ENCODE measurements around the gene ABHD10. TPM values are rescaled to one million over a fixed set of nuclear protein-coding genes. Genes with fewer than 3 reads are reported as not detected.

Gene ABHD10
- total and polyA plus RNA-seq, 10 of the 15 experiments (the other 5 are each of a cell fraction or from before 2014, with no cell fraction given) = 12.3 to 51.0 (median 28.9) TPM

GRCh38 chr3:111978583-111979433 is at the start of gene ABHD10 (continued):
- TF ChIP-seq NFIC (IDR thresholded peaks at IDR 0.05; ENCODE audit: low read depth, low read length) (no peak), CHD1 (IDR thresholded peaks at IDR 0.05; ENCODE audit: low read depth, low read length) (no peak), SP1 (IDR thresholded peaks at IDR 0.05; ENCODE audit: low read depth, low read length) (no peak), REST (IDR thresholded peaks at IDR 0.05; ENCODE audit: low read depth, low read length) (no peak), CREM (IDR thresholded peaks at IDR 0.05; ENCODE audit: low read depth) (peak; percentile 24; the same call in 1 of the 2 replicates), ZNF207 (IDR thresholded peaks at IDR 0.05; ENCODE audit: borderline replicate concordance) (no peak), NRF1 (conservative IDR thresholded peaks at IDR 0.05; ENCODE audit: low read depth, low read length) (peak; percentile 98), MEF2B (IDR thresholded peaks at IDR 0.05; ENCODE audit: partially characterized antibody, poor library complexity, severe bottlenecking) (no peak), E4F1 (IDR thresholded peaks at IDR 0.05; ENCODE audit: borderline replicate concordance, partially characterized antibody) (no peak), ZBTB11 (CRISPR knock-in tag; IDR thresholded peaks at IDR 0.05) (no peak), NFXL1 (IDR thresholded peaks at IDR 0.05; ENCODE audit: borderline replicate concordance) (no peak), NR2C1 (IDR thresholded peaks at IDR 0.05) (no peak), RBBP5 (conservative IDR thresholded peaks at IDR 0.05) (no peak), KAT2A (conservative IDR thresholded peaks at IDR 0.05; ENCODE audit: control insufficient read depth, low read depth, low read length) (no peak), ASH2L (IDR thresholded peaks at IDR 0.05; ENCODE audit: borderline replicate concordance, low read depth) (peak; percentile 82; the same call in 1 of the 2 replicates)
- TF ChIP-seq, protein P1, sequence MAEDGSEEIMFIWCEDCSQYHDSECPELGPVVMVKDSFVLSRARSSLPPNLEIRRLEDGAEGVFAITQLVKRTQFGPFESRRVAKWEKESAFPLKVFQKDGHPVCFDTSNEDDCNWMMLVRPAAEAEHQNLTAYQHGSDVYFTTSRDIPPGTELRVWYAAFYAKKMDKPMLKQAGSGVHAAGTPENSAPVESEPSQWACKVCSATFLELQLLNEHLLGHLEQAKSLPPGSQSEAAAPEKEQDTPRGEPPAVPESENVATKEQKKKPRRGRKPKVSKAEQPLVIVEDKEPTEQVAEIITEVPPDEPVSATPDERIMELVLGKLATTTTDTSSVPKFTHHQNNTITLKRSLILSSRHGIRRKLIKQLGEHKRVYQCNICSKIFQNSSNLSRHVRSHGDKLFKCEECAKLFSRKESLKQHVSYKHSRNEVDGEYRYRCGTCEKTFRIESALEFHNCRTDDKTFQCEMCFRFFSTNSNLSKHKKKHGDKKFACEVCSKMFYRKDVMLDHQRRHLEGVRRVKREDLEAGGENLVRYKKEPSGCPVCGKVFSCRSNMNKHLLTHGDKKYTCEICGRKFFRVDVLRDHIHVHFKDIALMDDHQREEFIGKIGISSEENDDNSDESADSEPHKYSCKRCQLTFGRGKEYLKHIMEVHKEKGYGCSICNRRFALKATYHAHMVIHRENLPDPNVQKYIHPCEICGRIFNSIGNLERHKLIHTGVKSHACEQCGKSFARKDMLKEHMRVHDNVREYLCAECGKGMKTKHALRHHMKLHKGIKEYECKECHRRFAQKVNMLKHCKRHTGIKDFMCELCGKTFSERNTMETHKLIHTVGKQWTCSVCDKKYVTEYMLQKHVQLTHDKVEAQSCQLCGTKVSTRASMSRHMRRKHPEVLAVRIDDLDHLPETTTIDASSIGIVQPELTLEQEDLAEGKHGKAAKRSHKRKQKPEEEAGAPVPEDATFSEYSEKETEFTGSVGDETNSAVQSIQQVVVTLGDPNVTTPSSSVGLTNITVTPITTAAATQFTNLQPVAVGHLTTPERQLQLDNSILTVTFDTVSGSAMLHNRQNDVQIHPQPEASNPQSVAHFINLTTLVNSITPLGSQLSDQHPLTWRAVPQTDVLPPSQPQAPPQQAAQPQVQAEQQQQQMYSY (CRISPR knock-in tag; IDR thresholded peaks at IDR 0.05) = no peak

Data from GM12878 (cell line).